HepG2 (cell line): Measurements from ENCODE around the gene ST14. TPM values are rescaled to one million over a fixed set of nuclear protein-coding genes. Genes with fewer than 3 reads are reported as not detected.

Experiments
- EED ChIP-seq: sonication (generic); formaldehyde crosslinking; IDR thresholded peaks from 2 replicates; pipeline ENCODE4 v1.5.0; 2020; ENCODE audit warnings: mild to moderate bottlenecking, missing genetic modification reagents
- EP300 ChIP-seq, 3 experiments: sonication (generic) in 1 of 3; formaldehyde crosslinking in 1 of 3; IDR thresholded peaks; 2 replicates each; pipeline versions ENCODE4 v1.5.1 to v1.6.1; 2011 to 2020; ENCODE audit warnings: low read depth in 2 of 3, low read length in 2 of 3, borderline replicate concordance in 1 of 3, improper control_type of control experiment in 1 of 3, mild to moderate bottlenecking in 1 of 3, missing genetic modification reagents in 1 of 3, moderate library complexity in 1 of 3
- FOXA3 ChIP-seq: IDR thresholded peaks from 2 replicates; pipeline ENCODE4 v1.6.1; 2016; ENCODE audit warnings: missing genetic modification reagents, missing compliant biosample characterization
- HDAC2 ChIP-seq: sonication (generic); formaldehyde crosslinking; IDR thresholded peaks from 2 replicates; pipeline ENCODE4 v1.4.0; 2020; ENCODE audit warnings: missing genetic modification reagents
- MATR3 ChIP-seq: sonication (generic); formaldehyde crosslinking; IDR thresholded peaks from 2 replicates; pipeline ENCODE4 v1.4.0; 2020; ENCODE audit warnings: missing genetic modification reagents
- SAFB2 ChIP-seq: sonication (generic); formaldehyde crosslinking; IDR thresholded peaks from 2 replicates; pipeline ENCODE4 v1.5.1; 2020; ENCODE audit warnings: missing genetic modification reagents, low read depth, mild to moderate bottlenecking, borderline replicate concordance
- SOX5 ChIP-seq: IDR thresholded peaks from 2 replicates; pipeline ENCODE4 v1.6.1; 2016; ENCODE audit warnings: borderline replicate concordance
- STAT5B ChIP-seq: sonication (generic); formaldehyde crosslinking; IDR thresholded peaks from 2 replicates; pipeline ENCODE4 v1.4.0; 2020; ENCODE audit warnings: missing genetic modification reagents
- TARDBP ChIP-seq: sonication (generic); formaldehyde crosslinking; IDR thresholded peaks from 2 replicates; pipeline ENCODE4 v1.8.0; 2022; ENCODE audit warnings: mild to moderate bottlenecking, missing genetic modification reagents
- TOPORS ChIP-seq: sonication (generic); formaldehyde crosslinking; IDR thresholded peaks from 2 replicates; pipeline ENCODE4 v1.8.0; 2023; ENCODE audit warnings: mild to moderate bottlenecking, missing genetic modification reagents
- YEATS2 ChIP-seq: sonication (generic); formaldehyde crosslinking; IDR thresholded peaks from 2 replicates; pipeline ENCODE4 v1.4.0; 2020; ENCODE audit warnings: missing genetic modification reagents, borderline replicate concordance
- YY1 ChIP-seq: IDR thresholded peaks from 2 replicates; pipeline ENCODE4 v1.6.1; 2011; ENCODE audit warnings: low read length, low read depth, moderate library complexity, mild to moderate bottlenecking; ENCODE audit not compliant: insufficient read depth, insufficient replicate concordance
- ZFP1 ChIP-seq: IDR thresholded peaks from 2 replicates; pipeline ENCODE4 v1.6.1; 2016
- ZMYM4 ChIP-seq: sonication (generic); formaldehyde crosslinking; IDR thresholded peaks from 2 replicates; pipeline ENCODE4 v1.8.1; 2023; ENCODE audit warnings: mild to moderate bottlenecking, missing genetic modification reagents
- ZNF44 ChIP-seq: sonication (generic); formaldehyde crosslinking; IDR thresholded peaks from 2 replicates; pipeline ENCODE4 v1.5.1; 2020; ENCODE audit warnings: mild to moderate bottlenecking, missing genetic modification reagents
- ZNF570 ChIP-seq: sonication (generic); formaldehyde crosslinking; IDR thresholded peaks from 2 replicates; pipeline ENCODE4 v1.4.0; 2020; ENCODE audit warnings: mild to moderate bottlenecking, missing genetic modification reagents, borderline replicate concordance
- ZNF766 ChIP-seq: sonication (generic); formaldehyde crosslinking; IDR thresholded peaks from 2 replicates; pipeline ENCODE4 v1.5.0; 2020; ENCODE audit warnings: missing genetic modification reagents, borderline replicate concordance
- polyA plus RNA-seq, 8 experiments: library from polyadenylated mRNA; depleted of rRNA in 3 of 8; stranded (reverse) in 7 of 8; unstranded in 1 of 8; fragments of >200 nt; fragmentation: Illumina TruSeq in 4 of 8; extraction: Trizol in 4 of 8; gene quantifications; 2 replicates each; pipeline versions ENCODE4 v1.2.1 to v1.2.3, GENCODE V29; 2011 to 2016; ENCODE audit warnings: low read depth in 4 of 8, missing spikeins in 1 of 8, mixed read lengths in 1 of 8; ENCODE audit not compliant: insufficient read depth in 1 of 8
- total RNA-seq, 5 experiments: library from RNA; depleted of rRNA; stranded (reverse); fragments of >200 nt; fragmentation: Illumina TruSeq; extraction: Trizol; gene quantifications; 2 replicates each; pipeline ENCODE4 v1.2.3, GENCODE V29; 2016; ENCODE audit warnings: low read depth in 1 of 5
- TF ChIP-seq, protein P1 (sequence below): sonication (generic); formaldehyde crosslinking; IDR thresholded peaks from 2 replicates; pipeline ENCODE4 v1.5.0; 2020; ENCODE audit warnings: mild to moderate bottlenecking, missing genetic modification reagents, moderate library complexity
- TF ChIP-seq, protein P2 (sequence below): sonication (generic); formaldehyde crosslinking; IDR thresholded peaks from 2 replicates; pipeline ENCODE4 v1.5.0; 2020; ENCODE audit warnings: missing genetic modification reagents
- TF ChIP-seq, protein P3 (sequence below): sonication (generic); formaldehyde crosslinking; IDR thresholded peaks from 2 replicates; pipeline ENCODE4 v1.4.0; 2020; ENCODE audit warnings: mild to moderate bottlenecking, low read depth, missing genetic modification reagents
- TF ChIP-seq, protein P4 (sequence below): sonication (generic); formaldehyde crosslinking; conservative IDR thresholded peaks from 2 replicates; pipeline ENCODE4 v1.4.0; 2020; ENCODE audit warnings: mild to moderate bottlenecking, missing genetic modification reagents, moderate library complexity

ST14 gene
- total and polyA plus RNA-seq, 2 of the 13 experiments (the other 11 are each of a cell fraction or from before 2014, with no cell fraction given), result 0.88 to 1.4 TPM

DNA sequence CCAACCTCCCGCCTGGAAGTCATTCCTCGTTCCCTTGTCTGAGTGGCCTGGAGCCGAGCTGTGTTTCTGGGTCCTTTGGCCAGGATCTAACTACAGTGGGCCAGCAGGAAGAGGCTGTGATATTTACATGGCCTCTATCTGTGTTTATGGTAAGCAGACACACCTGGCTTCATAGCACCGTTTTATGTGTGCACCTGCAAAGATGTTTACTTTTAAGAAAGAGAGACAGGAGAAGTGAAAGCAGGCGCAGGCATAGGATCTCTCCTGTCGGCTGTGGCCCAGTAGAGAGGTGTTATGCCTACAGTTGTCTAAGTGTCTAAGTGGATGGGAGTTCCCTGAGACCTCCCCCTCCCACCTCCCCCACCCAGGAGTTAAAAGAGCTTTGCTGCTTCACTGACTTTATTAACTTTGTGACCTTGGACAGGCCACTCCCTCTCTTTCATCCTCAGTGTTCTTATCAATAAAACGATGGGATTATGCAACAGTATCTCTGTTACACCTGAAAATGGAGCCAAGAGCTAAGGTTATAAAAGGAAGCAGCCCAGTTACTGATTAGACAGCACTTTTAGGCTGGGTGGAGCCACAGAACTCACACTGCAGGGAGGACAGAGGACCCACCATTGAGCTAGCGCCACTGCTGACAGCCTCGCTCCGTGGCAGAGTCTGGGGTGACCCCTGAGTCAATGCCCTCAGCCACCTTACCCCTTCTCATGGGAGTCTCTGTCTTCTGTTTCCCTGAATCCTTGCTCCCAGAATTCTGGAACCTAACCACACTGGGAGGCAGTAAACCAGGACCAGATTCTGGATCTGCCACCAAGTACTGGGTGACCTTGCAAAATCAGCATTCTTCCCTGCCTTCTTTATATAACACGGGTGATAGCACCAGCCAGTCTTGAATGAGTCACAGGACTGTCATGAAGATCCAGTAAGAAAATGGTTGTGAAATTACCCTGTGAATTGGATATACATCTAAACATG is 22.0 kb downstream of the ST14 start (continued):
- TF ChIP-seq, protein P1, sequence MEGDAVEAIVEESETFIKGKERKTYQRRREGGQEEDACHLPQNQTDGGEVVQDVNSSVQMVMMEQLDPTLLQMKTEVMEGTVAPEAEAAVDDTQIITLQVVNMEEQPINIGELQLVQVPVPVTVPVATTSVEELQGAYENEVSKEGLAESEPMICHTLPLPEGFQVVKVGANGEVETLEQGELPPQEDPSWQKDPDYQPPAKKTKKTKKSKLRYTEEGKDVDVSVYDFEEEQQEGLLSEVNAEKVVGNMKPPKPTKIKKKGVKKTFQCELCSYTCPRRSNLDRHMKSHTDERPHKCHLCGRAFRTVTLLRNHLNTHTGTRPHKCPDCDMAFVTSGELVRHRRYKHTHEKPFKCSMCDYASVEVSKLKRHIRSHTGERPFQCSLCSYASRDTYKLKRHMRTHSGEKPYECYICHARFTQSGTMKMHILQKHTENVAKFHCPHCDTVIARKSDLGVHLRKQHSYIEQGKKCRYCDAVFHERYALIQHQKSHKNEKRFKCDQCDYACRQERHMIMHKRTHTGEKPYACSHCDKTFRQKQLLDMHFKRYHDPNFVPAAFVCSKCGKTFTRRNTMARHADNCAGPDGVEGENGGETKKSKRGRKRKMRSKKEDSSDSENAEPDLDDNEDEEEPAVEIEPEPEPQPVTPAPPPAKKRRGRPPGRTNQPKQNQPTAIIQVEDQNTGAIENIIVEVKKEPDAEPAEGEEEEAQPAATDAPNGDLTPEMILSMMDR (CRISPR knock-in tag), result peak; percentile 49
- TF ChIP-seq SOX5 (CRISPR knock-in tag), result peak; percentile 88
- peak; percentile 91 for TF ChIP-seq TARDBP (CRISPR knock-in tag)
- peak; percentile 81 for TF ChIP-seq HDAC2 (CRISPR knock-in tag)
- TF ChIP-seq, protein P2, sequence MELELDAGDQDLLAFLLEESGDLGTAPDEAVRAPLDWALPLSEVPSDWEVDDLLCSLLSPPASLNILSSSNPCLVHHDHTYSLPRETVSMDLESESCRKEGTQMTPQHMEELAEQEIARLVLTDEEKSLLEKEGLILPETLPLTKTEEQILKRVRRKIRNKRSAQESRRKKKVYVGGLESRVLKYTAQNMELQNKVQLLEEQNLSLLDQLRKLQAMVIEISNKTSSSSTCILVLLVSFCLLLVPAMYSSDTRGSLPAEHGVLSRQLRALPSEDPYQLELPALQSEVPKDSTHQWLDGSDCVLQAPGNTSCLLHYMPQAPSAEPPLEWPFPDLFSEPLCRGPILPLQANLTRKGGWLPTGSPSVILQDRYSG (CRISPR knock-in tag), result no peak
- 0 out of 2 replicates have a peak, but pooled peaks have one; percentile 10 for TF ChIP-seq ZNF44 (CRISPR knock-in tag)
- TF ChIP-seq ZMYM4 (CRISPR knock-in tag), result peak; percentile 94
- peak in 1 of 2 experiments; percentile 96; a peak in 2 of 4 replicates for TF ChIP-seq EP300 (IDR thresholded peaks at IDR 0.05; ENCODE audit: low read depth in 2 of 2, low read length in 2 of 2)
- TF ChIP-seq EP300 (CRISPR knock-in tag; IDR thresholded peaks at IDR 0.05; ENCODE audit: borderline replicate concordance), result peak; percentile 78
- no peak for TF ChIP-seq MATR3 (CRISPR knock-in tag)
- TF ChIP-seq, protein P3, sequence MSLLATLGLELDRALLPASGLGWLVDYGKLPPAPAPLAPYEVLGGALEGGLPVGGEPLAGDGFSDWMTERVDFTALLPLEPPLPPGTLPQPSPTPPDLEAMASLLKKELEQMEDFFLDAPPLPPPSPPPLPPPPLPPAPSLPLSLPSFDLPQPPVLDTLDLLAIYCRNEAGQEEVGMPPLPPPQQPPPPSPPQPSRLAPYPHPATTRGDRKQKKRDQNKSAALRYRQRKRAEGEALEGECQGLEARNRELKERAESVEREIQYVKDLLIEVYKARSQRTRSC, result 0 out of 2 replicates have a peak, but pooled peaks have one; percentile 38
- peak; percentile 79; the same call in 1 of the 2 replicates for TF ChIP-seq ZFP1 (CRISPR knock-in tag)
- no peak for TF ChIP-seq ZNF570
- TF ChIP-seq STAT5B (CRISPR knock-in tag), result 0 out of 2 replicates have a peak, but pooled peaks have one; percentile 31
- TF ChIP-seq YY1, result peak; percentile 21
- TF ChIP-seq TOPORS (CRISPR knock-in tag), result 0 out of 2 replicates have a peak, but pooled peaks have one; percentile 23
- TF ChIP-seq ZNF766, result 0 out of 2 replicates have a peak, but pooled peaks have one; percentile 58
- peak; percentile 84 for TF ChIP-seq FOXA3 (CRISPR knock-in tag)
- TF ChIP-seq EED (CRISPR knock-in tag), result no peak
- TF ChIP-seq SAFB2 (CRISPR knock-in tag), result no peak; the same call in 1 of the 2 replicates
- TF ChIP-seq, protein P4, sequence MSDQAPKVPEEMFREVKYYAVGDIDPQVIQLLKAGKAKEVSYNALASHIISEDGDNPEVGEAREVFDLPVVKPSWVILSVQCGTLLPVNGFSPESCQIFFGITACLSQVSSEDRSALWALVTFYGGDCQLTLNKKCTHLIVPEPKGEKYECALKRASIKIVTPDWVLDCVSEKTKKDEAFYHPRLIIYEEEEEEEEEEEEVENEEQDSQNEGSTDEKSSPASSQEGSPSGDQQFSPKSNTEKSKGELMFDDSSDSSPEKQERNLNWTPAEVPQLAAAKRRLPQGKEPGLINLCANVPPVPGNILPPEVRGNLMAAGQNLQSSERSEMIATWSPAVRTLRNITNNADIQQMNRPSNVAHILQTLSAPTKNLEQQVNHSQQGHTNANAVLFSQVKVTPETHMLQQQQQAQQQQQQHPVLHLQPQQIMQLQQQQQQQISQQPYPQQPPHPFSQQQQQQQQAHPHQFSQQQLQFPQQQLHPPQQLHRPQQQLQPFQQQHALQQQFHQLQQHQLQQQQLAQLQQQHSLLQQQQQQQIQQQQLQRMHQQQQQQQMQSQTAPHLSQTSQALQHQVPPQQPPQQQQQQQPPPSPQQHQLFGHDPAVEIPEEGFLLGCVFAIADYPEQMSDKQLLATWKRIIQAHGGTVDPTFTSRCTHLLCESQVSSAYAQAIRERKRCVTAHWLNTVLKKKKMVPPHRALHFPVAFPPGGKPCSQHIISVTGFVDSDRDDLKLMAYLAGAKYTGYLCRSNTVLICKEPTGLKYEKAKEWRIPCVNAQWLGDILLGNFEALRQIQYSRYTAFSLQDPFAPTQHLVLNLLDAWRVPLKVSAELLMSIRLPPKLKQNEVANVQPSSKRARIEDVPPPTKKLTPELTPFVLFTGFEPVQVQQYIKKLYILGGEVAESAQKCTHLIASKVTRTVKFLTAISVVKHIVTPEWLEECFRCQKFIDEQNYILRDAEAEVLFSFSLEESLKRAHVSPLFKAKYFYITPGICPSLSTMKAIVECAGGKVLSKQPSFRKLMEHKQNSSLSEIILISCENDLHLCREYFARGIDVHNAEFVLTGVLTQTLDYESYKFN, result peak; percentile 97
- peak; percentile 28; the same call in 1 of the 2 replicates for TF ChIP-seq YEATS2 (CRISPR knock-in tag)
